ENCODE results near the gene LMX1B.

LMX1B gene

DNA sequence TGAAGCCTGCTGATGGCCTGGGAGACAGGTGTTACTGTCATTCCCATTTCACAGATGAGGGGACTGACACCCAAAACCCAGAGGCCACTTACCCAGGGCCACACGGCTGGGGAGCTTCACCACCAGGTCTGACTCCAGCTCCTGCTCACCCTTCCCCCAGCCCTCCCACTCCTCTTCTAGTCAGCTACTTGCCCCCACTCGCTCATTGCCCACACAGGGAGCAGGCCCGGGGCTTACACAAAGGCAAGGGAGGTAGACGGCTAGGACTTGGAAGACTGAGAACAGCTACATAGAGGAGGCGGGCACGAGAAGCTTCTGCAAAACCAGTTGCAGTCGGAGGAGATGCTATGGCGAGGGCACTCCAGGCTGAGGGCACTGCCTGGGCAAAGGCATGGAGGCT, 21.3 kb downstream of the LMX1B start:
- no peak overlapping the region for H3K4me3 ChIP-seq (ENCODE audit: low read depth, low read length)
- DNase-seq (ENCODE audit: low read depth, low spot score), result no peak
- ChIA-PET CTCF (no interaction called here), POLR2A (no interaction called here)
- TF ChIP-seq, protein P1, sequence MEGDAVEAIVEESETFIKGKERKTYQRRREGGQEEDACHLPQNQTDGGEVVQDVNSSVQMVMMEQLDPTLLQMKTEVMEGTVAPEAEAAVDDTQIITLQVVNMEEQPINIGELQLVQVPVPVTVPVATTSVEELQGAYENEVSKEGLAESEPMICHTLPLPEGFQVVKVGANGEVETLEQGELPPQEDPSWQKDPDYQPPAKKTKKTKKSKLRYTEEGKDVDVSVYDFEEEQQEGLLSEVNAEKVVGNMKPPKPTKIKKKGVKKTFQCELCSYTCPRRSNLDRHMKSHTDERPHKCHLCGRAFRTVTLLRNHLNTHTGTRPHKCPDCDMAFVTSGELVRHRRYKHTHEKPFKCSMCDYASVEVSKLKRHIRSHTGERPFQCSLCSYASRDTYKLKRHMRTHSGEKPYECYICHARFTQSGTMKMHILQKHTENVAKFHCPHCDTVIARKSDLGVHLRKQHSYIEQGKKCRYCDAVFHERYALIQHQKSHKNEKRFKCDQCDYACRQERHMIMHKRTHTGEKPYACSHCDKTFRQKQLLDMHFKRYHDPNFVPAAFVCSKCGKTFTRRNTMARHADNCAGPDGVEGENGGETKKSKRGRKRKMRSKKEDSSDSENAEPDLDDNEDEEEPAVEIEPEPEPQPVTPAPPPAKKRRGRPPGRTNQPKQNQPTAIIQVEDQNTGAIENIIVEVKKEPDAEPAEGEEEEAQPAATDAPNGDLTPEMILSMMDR (IDR thresholded peaks at IDR 0.05; ENCODE audit: insufficient read depth, low read length, missing control alignments), result no peak

DNA sequence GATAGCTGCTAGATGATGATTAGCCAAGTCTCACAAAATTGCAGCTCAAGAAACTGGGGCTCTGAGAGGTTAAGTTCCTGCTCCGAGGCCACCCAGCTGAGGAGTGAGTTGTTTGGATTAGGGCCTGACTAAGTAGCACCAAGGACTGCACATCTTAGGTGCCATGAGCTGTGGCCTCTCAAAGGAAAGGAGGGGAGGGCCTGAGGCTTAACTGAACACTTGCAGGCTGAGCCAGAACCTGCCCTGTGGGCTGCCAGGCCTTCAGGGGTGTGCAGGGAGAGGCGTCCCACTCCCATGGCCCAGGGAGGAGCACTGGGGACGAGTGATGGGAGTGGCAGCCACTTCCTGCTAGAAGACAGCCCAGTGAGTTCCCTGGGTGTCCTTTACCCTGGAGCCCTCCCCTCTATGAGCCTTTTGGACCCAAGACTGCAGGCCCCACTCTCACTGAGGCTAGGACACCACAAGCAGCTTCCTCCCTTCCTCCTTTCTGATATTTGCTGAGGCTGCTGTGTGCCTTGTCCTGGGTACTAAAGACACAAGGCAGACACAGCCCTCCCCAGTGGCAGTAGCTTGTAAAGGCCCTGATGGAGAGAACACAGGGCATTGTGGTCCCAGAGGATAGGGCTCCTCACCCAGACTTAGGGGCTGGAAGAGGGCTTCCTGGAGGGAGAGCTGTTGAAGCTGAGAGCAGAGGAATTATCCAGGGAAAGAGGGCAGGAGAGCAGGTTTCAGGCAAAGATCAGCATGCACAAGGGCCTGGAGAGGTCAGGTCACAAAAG, 22.1 kb downstream of the LMX1B start:
- CTCF ChIA-PET, result interaction anchor here (1.3 kb wide), 1 partner anchor 24 kb away, joined by 3 read pairs; no protein-coding TSS in a partner anchor
- no peak for DNase-seq (ENCODE audit: low read depth, low spot score)
- POLR2A ChIA-PET, result no interaction called here
- TF ChIP-seq, protein P1 (IDR thresholded peaks at IDR 0.05; ENCODE audit: insufficient read depth, low read length, missing control alignments), result no peak
- no peak overlapping the region for H3K4me3 ChIP-seq (ENCODE audit: low read depth, low read length)

DNA sequence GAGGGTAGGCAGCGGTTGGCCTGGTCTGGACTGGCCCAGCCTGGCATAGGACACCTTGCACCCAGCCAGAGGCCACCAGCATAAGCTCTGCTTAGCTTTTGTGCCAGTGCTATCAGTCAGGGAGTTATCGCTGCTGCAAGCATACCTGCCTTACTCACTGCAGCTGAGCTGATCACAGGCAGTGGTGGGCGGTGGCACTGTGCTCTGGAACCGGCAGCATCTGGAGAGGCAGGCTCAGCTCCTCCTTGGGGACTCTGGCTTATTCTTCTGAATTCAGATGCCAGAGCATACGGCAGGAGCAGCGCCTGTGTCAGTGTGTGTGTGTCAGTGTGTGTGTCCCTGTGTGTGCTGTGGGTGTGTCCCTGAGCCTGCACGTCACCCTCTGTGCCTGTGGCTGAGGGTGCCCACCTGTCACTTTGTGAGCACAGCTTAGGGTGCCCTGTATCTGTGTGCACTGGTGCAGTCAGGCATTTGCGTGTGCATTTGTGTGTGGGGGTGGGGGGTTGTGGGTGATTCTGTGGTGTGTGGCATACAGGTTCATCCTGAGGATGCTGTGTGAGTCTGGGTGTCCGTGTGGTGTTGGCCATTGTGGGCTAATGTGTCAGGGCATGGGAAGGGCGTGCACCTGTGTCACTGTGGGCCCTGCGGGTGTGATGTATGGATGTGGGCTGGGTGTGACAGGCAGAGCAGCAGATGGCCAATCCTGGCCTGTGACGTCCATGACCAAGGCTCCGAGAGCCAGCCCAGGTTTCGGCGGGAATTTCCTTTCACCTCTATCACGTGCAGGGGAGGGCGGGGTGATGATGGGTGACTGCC, 23.5 kb downstream of the LMX1B start:
- TF ChIP-seq, protein P1 (IDR thresholded peaks at IDR 0.05; ENCODE audit: insufficient read depth, low read length, missing control alignments), result no peak
- ChIA-PET POLR2A (no interaction called here), CTCF (interaction anchor here (1.3 kb wide), 1 partner anchor 25 kb away, joined by 3 read pairs; no protein-coding TSS in a partner anchor)
- H3K4me3 ChIP-seq (ENCODE audit: low read depth, low read length), result no peak overlapping the region
- DNase-seq (ENCODE audit: low read depth, low spot score), result no peak

GRCh38 chr9:126638571-126639132, 24.9 kb downstream of the LMX1B start:
- no peak for DNase-seq (ENCODE audit: low read depth, low spot score)
- TF ChIP-seq, protein P1 (IDR thresholded peaks at IDR 0.05; ENCODE audit: insufficient read depth, low read length, missing control alignments), result no peak
- POLR2A ChIA-PET, result no interaction called here
- CTCF ChIA-PET, result interaction anchor here (0.7 kb wide), 1 partner anchor 66 kb away, joined by 4 read pairs; no protein-coding TSS in a partner anchor
- H3K4me3 ChIP-seq (ENCODE audit: low read depth, low read length), result no peak overlapping the region

DNA sequence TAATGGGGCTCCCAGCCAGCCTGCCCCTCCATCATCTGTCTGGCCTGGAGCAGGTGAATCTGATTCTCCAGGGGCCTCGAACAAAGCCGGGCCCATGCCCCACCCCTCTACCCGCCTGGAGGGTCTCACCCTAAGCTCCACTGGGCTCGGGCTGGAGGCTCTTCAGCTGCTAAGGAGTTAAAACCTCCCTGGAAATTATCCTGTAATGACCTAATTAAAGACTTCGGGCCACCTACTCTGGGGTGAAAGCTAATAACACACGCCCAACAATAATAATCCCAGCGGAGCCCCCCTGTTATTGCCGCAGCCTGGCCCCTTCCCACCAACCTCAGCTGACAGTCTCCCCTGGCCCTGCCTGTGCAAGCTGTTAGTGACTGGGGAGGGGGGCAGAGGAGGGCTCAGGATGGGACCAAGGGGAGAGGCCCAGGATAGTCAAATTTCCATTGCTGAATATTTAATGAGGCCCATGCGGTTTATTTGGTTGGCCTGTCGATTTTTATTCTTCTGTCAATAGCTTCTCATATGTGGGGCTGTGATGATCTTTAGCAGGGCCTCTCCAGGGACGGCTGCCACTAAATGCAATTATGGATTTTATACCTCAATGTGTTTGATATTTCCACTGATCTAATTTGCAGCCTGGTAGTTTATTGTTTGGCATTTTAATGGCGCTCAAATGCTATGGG, 25.7 kb downstream of the LMX1B start:
- ChIA-PET POLR2A (no interaction called here), CTCF (no interaction called here)
- H3K4me3 ChIP-seq (ENCODE audit: low read depth, low read length), result no peak overlapping the region
- no peak for DNase-seq (ENCODE audit: low read depth, low spot score)
- TF ChIP-seq, protein P1 (IDR thresholded peaks at IDR 0.05; ENCODE audit: insufficient read depth, low read length, missing control alignments), result no peak

Measured in AG04449 (cell line).